Naive thymus-derived CD4-positive, alpha-beta T cell (primary cell): ENCODE results near the gene GPC6. TPM values are rescaled to one million over a fixed set of nuclear protein-coding genes. Genes with fewer than 3 reads are reported as not detected.
"Not testable (repeated sequence)": the region's sequence is repeated elsewhere in the genome, so short reads cannot be mapped to it uniquely, and the experiment has no call there.

Experiments used
- ATAC-seq: fragments of 150-1000 bp; cut with Tn5 transposase; 2 replicates; pipeline ENCODE4 v1.10.0; 2021; ENCODE audit warnings: mild to moderate bottlenecking, moderate library complexity
- CTCF ChIA-PET: fragments of 350-600 bp; sonication (Branson Sonifier 250); formaldehyde crosslinking; loops from one replicate; lab custom pipeline; 2021; ENCODE audit warnings: antibody characterized with exemption; lab: Charles Lee
- POLR2A ChIA-PET: fragments of 350-600 bp; sonication (Branson Sonifier 250); formaldehyde crosslinking; loops from one replicate; lab custom pipeline; 2021; ENCODE audit warnings: antibody characterized with exemption, inconsistent platforms; lab: Charles Lee
- DNase-seq, 9 donors: peaks; one replicate each; pipeline versions ENCODE4 v3.0.0 to v3.0.0-alpha.2; 2020 to 2022; ENCODE audit warnings: mixed read lengths in 1 of 9
- H3K27ac ChIP-seq: one replicate; pipeline ENCODE4 v1.7.0; 2013; ENCODE audit warnings: mild to moderate bottlenecking, low read depth, low read length, moderate library complexity
- H3K27me3 ChIP-seq, 2 donors: one replicate each; pipeline ENCODE4 v1.7.0; 2013; ENCODE audit warnings: low read length in 2 of 2, mild to moderate bottlenecking in 2 of 2, moderate library complexity in 2 of 2; ENCODE audit not compliant: control insufficient read depth in 2 of 2, insufficient read depth in 2 of 2
- H3K36me3 ChIP-seq, 3 experiments: 1 replicate in 2 of 3; 2 replicates in 1 of 3; pipeline ENCODE4 v1.7.0; 2013; ENCODE audit warnings: low read length in 3 of 3, mild to moderate bottlenecking in 3 of 3, moderate library complexity in 1 of 3; ENCODE audit not compliant: insufficient read depth in 3 of 3, control insufficient read depth in 2 of 3
- H3K4me1 ChIP-seq, 2 donors: one replicate each; pipeline ENCODE4 v1.7.0; 2013; ENCODE audit warnings: low read length in 2 of 2, mild to moderate bottlenecking in 2 of 2, moderate library complexity in 1 of 2; ENCODE audit not compliant: control insufficient read depth in 2 of 2, insufficient read depth in 2 of 2
- H3K4me3 ChIP-seq: 2 replicates; pipeline ENCODE4 v1.7.0; 2013; ENCODE audit warnings: mild to moderate bottlenecking, low read length
- H3K9me3 ChIP-seq, 3 experiments: 1 replicate in 2 of 3; 2 replicates in 1 of 3; pipeline ENCODE4 v1.7.0; 2013; ENCODE audit warnings: low read length in 3 of 3; ENCODE audit not compliant: control insufficient read depth in 2 of 3
- H3K27ac Mint-ChIP-seq, 9 donors: one replicate each; pipeline ENCODE4 v1.8.0; 2020 to 2022; ENCODE audit warnings: mixed read lengths in 9 of 9, mild to moderate bottlenecking in 8 of 9, moderate library complexity in 5 of 9, inconsistent platforms in 2 of 9
- H3K27me3 Mint-ChIP-seq, 5 donors: one replicate each; pipeline ENCODE4 v1.8.0; 2021 to 2022; ENCODE audit warnings: mixed read lengths in 5 of 5, mild to moderate bottlenecking in 1 of 5
- H3K36me3 Mint-ChIP-seq, 5 donors: one replicate each; pipeline ENCODE4 v1.8.0; 2020 to 2022; ENCODE audit warnings: mixed read lengths in 5 of 5, mild to moderate bottlenecking in 3 of 5, inconsistent platforms in 1 of 5
- H3K4me1 Mint-ChIP-seq, 7 donors: one replicate each; pipeline ENCODE4 v1.8.0; 2020 to 2022; ENCODE audit warnings: mixed read lengths in 7 of 7, mild to moderate bottlenecking in 3 of 7, inconsistent platforms in 1 of 7
- H3K4me3 Mint-ChIP-seq, 10 donors: one replicate each; pipeline ENCODE4 v1.8.0; 2020 to 2022; ENCODE audit warnings: mild to moderate bottlenecking in 10 of 10, mixed read lengths in 10 of 10, moderate library complexity in 6 of 10, inconsistent platforms in 2 of 10
- H3K9me3 Mint-ChIP-seq, 11 donors: one replicate each; pipeline ENCODE4 v1.8.0; 2020 to 2022; ENCODE audit warnings: mixed read lengths in 11 of 11, mild to moderate bottlenecking in 4 of 11, inconsistent platforms in 1 of 11, moderate library complexity in 1 of 11
- intact Hi-C, 2 donors: fragments of 100-400 bp; cut with micrococcal nuclease; formaldehyde crosslinking; loops; one replicate each; pipeline ENCODE4 v1.15.1; 2023
- polyA plus RNA-seq, 2 donors: library from polyadenylated mRNA; unstranded; fragments of 300-500 nt; fragmentation: Illumina TruSeq; gene quantifications; one replicate each; pipeline ENCODE4 v1.2.3, GENCODE V29; 2021
- total RNA-seq, 6 experiments: library from RNA in 5 of 6; stranded (reverse) in 5 of 6; gene quantifications; 1 replicate in 5 of 6; 2 replicates in 1 of 6; pipeline ENCODE4 v1.2.3 and lab custom pipeline; 2021 to 2026

Gene GPC6
- total and polyA plus RNA-seq, 7 experiments from 2014 or later: not detected

DNA sequence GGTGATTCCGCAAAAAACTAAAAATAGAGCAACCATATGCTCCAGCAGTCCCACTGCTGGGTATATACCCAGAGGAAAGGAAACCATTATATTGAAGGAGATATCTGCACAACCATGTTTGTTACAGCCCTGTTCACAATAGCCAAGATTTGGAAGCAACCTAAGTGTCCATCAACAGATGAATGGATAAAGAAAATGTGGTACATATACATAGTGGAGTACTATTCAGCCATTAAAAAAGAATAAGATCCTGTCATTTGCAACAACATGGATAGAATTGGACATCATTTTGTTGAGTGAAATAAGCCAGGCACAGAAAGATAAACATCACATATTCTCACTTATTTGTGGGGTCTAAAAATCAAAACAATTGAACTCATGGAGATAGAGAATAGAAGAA is 97.3 kb downstream of the GPC6 start:
- H3K9me3 ChIP-seq, H3K4me1 ChIP-seq, DNase-seq, POLR2A ChIA-PET, H3K36me3 Mint-ChIP-seq, ATAC-seq, H3K4me3 Mint-ChIP-seq, H3K4me1 Mint-ChIP-seq, H3K27ac Mint-ChIP-seq, H3K27me3 ChIP-seq, H3K4me3 ChIP-seq, CTCF ChIA-PET, H3K27me3 Mint-ChIP-seq, H3K27ac ChIP-seq, intact Hi-C loops, H3K36me3 ChIP-seq: not testable (repeated sequence)
- H3K9me3 Mint-ChIP-seq: peaks cover 0 to 11% (median 0%) of the 10 kb centered on the region in 11 donors

DNA sequence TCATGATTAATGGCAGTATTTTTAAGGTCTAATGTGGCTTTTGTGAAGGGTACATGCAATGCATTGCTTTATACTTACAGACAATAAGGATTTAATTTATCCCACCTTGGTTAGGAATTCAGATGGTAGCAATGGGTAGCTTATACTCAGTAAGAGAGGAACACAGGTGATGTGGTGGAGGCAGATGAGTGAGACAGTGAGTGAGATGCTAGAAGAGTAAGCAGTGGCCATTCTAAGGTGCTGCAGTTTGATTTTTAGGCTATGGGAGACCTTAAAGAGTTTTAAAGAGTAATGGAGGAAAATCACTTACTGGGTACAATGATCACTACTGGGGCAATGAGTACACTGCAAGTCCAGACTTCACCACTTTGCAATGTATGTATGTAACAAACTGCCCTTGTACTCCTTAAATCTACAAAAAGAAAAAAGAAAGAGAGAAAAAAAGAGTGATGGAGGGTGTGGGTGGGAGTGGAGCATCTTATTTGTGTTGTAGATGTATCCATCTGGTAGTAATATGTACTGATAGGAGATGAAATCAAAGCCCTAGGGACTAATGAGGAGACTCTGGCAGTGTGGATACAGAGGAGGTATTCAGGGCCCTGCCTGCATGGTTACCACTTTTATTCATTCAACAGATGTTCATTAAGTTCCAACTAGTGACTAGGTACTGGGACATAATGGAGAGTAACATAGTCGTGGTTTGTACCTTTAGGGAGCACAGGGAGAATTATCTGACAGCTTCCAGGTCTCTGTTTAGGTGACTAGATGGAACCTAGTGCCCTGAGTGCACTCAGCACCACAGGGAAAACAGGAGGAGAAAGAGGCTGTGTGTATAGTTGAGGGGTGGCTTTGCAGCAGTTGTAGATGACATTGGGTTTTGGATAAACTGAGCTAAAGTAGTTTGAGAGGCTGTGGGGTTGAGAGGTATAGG is 99.0 kb downstream of the GPC6 start:
- H3K27me3 Mint-ChIP-seq: peaks cover 0 to 4% (median 0%) of the 10 kb centered on the region in 5 donors

DNA sequence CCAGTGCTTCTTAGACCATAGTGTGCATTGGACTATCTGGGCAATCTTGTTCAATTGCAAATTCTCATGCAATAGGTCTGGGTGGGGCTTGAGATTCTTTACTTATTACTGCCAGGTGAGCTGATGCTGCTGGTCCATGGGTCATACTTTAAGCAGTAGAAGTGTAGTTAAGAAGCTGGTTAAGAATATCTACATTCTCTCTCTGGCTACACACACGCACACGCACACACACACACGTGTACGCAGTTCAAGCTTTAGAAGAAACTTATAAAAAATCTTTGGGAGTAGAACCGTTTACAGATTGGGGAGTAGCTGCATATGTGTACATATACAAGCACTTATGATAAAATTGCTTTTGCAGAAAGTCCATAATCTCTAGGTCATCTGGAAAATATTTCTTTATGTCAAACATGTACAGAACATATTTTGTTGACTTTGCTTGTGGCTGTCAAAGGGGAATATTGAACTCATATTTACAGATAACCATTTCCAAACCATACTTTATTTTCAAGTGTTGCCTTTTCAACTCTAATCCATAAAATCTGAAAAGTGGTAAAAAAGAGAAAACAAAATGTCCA is 99.7 kb downstream of the GPC6 start:
- Mint-ChIP-seq H3K4me1 (no peaks in the 10 kb centered on the region), H3K9me3 (peaks cover 0 to 11% (median 0%) of the 10 kb centered on the region in 11 donors), H3K27me3 (peaks cover 0 to 4% (median 0%) of the 10 kb centered on the region in 5 donors), H3K27ac (no peak overlapping the region), H3K4me3 (no peak overlapping the region), H3K36me3 (no peaks in the 10 kb centered on the region)
- H3K27ac ChIP-seq: no peak overlapping the region
- no peaks in the 10 kb centered on the region for H3K9me3 ChIP-seq
- ChIA-PET CTCF (no interaction called here), POLR2A (no interaction called here)
- intact Hi-C loops: no loop called here
- H3K4me3 ChIP-seq: no peak overlapping the region
- no peaks in the 10 kb centered on the region for H3K4me1 ChIP-seq
- H3K27me3 ChIP-seq: no peaks in the 10 kb centered on the region
- ATAC-seq (no peak), DNase-seq (no peak)
- H3K36me3 ChIP-seq: no peaks in the 10 kb centered on the region

More for the DNA sequence above, 99.0 kb downstream of the GPC6 start:
- no peak overlapping the region for H3K27ac ChIP-seq
- no peaks in the 10 kb centered on the region for H3K9me3 ChIP-seq
- H3K27me3 ChIP-seq: no peaks in the 10 kb centered on the region
- H3K36me3 Mint-ChIP-seq: no peaks in the 10 kb centered on the region
- H3K36me3 ChIP-seq: no peaks in the 10 kb centered on the region
- no peak overlapping the region for H3K27ac Mint-ChIP-seq
- H3K4me3 ChIP-seq: no peak overlapping the region
- peaks cover 0 to 11% (median 0%) of the 10 kb centered on the region in 11 donors for H3K9me3 Mint-ChIP-seq
- no peaks in the 10 kb centered on the region for H3K4me1 ChIP-seq
- intact Hi-C loops: no loop called here
- DNase-seq (no peak), ATAC-seq (no peak)
- H3K4me1 Mint-ChIP-seq: no peaks in the 10 kb centered on the region
- H3K4me3 Mint-ChIP-seq: no peak overlapping the region
- ChIA-PET CTCF (no interaction called here), POLR2A (no interaction called here)

DNA sequence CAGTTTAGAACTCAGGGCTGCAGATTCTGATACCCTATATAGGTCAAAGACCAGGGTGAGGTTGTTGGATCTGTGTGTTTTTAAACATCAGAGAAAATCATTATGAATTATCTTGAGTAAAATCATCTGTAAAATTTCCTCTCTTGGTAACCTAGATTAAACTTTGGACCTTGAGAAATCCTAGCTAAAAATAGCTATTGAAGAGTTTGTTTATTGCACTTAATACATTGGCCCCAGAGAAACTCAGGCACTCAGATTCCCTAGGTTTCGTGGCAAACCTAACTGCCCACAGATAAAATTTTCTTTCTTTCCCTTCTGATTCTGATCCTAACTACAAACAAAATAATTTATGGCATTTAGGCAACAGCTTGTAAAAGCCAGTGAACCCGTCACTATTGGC is 102.3 kb downstream of the GPC6 start:
- Mint-ChIP-seq H3K9me3 (peaks cover 0 to 16% (median 3%) of the 10 kb centered on the region in 11 donors), H3K27me3 (peaks cover 0 to 3% (median 0%) of the 10 kb centered on the region in 5 donors), H3K36me3 (no peaks in the 10 kb centered on the region), H3K4me3 (no peak overlapping the region), H3K27ac (no peak overlapping the region), H3K4me1 (no peaks in the 10 kb centered on the region)
- H3K9me3 ChIP-seq: no peaks in the 10 kb centered on the region
- ChIA-PET CTCF (no interaction called here), POLR2A (no interaction called here)
- no peak overlapping the region for H3K4me3 ChIP-seq
- no peaks in the 10 kb centered on the region for H3K27me3 ChIP-seq
- no peak overlapping the region for H3K27ac ChIP-seq
- ATAC-seq: no peak
- DNase-seq: no peak
- intact Hi-C loops: no loop called here
- no peaks in the 10 kb centered on the region for H3K36me3 ChIP-seq
- no peaks in the 10 kb centered on the region for H3K4me1 ChIP-seq

DNA sequence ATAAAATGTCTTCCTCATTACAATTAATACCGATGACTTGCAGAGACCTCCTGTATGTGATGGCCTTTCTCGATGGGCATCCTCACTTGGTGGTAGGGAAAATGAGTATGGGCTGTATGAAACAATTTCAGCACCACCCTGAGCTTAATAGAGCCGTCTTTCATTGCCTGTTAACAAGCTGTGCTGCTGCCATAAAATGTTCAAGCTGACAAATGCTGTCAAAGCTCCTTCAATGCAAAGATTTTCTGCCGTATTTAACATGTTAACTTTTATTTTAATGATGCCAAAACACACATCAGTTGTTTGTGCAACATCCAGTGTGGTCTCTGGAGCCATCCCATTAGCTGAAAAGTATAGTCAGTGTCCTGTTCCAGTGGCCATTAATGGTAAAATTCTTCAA is 110.1 kb downstream of the GPC6 start:
- ATAC-seq (no peak), DNase-seq (no peak)
- peaks cover 0 to 22% (median 2%) of the 10 kb centered on the region in 11 donors for H3K9me3 Mint-ChIP-seq
- Histone ChIP-seq H3K27ac (no peak overlapping the region), H3K9me3 (no peaks in the 10 kb centered on the region), H3K4me1 (no peaks in the 10 kb centered on the region), H3K4me3 (no peak overlapping the region), H3K36me3 (no peaks in the 10 kb centered on the region), H3K27me3 (no peaks in the 10 kb centered on the region)
- intact Hi-C loops: no loop called here
- POLR2A ChIA-PET: no interaction called here
- H3K4me3 Mint-ChIP-seq: no peak overlapping the region
- H3K27ac Mint-ChIP-seq: no peak overlapping the region
- H3K36me3 Mint-ChIP-seq: no peaks in the 10 kb centered on the region
- CTCF ChIA-PET: no interaction called here
- H3K27me3 Mint-ChIP-seq: no peaks in the 10 kb centered on the region
- no peaks in the 10 kb centered on the region for H3K4me1 Mint-ChIP-seq

DNA sequence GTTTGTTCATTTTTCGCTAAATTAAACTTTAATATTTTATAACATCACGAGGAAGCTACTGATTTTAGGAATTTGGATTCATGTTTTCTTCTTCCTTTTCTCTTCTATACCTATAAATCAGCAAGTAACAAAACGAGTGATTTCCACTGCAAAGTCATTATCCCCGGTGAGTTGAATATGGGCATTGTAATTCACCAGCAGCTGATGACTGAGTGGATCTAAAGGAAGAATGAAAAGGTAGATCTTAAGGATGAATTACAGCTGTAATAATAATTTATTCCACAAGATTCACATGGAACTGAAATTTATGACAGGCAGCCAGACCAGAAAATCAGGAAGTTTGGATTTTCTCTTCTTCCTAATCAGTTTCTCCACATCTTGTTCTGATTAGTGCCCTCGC is 111.4 kb downstream of the GPC6 start:
- Histone ChIP-seq H3K36me3 (no peaks in the 10 kb centered on the region), H3K27ac (no peak overlapping the region), H3K27me3 (no peaks in the 10 kb centered on the region), H3K4me3 (no peak overlapping the region), H3K9me3 (no peaks in the 10 kb centered on the region), H3K4me1 (no peaks in the 10 kb centered on the region)
- POLR2A ChIA-PET: no interaction called here
- no peaks in the 10 kb centered on the region for H3K36me3 Mint-ChIP-seq
- H3K4me1 Mint-ChIP-seq: peaks cover 0 to 1% (median 0%) of the 10 kb centered on the region in 7 donors
- H3K4me3 Mint-ChIP-seq: no peak overlapping the region
- DNase-seq (no peak), ATAC-seq (no peak)
- peaks cover 0 to 11% (median 3%) of the 10 kb centered on the region in 11 donors for H3K9me3 Mint-ChIP-seq
- H3K27me3 Mint-ChIP-seq: no peaks in the 10 kb centered on the region
- intact Hi-C loops: no loop called here
- CTCF ChIA-PET: no interaction called here
- H3K27ac Mint-ChIP-seq: no peak overlapping the region
